Stimulated activated CD8-positive, alpha-beta memory T cell treated with anti-CD3 and anti-CD28 coated beads, Interleukin-2, amount 100 ng/mL, for 48 hours (primary cell): ENCODE data around the gene SPRED2.

ENCODE experiments used
- DNase-seq, 2 donors: peaks; one replicate each; pipeline ENCODE4 v3.0.0-alpha.2; 2020; ENCODE audit warnings: low read depth in 2 of 2

The SPRED2 gene

GRCh38 chr2:65432227-65433190 is at the start of gene SPRED2:
TSS of gene SPRED2 (minus strand) at chr2:65432599. CDS start at chr2:65431987, 612 bp downstream.
- peak; percentile 48 to 50 for DNase-seq

DNA sequence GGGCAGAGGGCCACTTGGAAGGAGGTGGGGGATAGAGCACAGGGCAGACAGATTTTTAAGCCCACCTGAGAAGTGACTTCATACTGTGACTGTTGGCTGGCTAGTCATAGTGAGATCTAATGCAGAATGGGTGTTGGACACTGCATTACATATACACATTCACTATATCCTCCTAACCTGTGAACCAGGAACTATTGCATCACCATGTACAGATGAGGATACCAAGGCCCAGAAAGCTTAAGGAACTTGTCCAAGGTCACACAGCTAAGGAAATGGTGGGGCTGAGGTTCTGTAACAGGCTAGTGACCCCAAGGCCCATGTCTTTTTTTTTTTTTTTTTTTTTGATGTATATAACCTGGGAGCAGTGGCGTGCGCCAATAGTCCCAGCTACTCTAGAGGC is 49.6 kb upstream of the SPRED2 start:
- DNase-seq: no peak

DNA sequence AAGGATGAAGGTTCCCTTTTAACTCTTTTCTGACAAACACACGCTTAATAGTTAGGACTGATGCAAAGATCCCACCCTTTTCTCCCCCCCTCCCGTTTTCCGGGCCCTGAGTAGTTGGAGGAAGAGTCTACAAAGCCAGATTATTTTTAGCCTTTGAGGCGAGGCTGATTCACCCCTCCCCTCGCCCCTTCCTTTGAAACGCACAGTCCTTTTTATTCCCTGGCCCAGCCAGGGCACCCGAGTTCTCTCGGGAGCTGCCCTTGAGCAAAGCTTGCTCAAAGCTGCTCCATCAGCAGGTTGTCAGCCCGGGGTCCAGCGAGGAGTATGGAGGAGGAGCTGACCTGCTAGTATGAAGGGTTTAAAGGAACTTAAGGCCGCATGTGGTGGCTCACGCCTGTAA is 47.1 kb upstream of the SPRED2 start:
- no peak for DNase-seq

DNA sequence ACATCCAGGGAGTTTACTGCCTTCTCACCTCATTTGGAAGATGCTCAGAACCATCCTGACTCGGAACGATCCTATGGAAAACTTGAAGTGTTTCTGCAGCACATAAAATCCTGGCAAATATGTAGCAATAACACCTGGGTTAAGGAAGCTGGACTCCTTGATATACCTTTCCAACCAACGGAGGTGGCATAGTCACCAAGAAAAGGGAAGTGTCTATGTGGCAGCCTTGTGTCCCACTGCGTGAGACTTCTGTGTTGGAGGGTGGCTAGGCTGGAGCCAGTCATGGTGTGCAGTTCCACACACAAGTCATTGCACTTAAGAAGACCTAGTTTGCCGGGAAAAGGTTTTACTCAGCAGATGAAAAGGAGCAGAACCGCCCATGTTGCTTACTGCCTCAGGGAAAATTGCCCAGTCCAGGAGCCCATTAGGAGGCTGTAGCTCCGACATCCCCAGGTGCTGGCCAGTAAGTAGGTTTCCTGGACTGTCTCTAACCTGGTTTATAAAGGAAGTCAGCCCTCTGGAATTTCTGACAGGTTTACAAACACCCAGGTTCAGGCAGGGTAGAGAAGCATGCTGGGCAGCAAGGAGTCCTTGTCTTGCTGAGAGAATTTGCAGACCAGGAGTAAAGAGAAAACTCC is 46.2 kb upstream of the SPRED2 start:
- DNase-seq: no peak

GRCh38 chr2:65477590-65477989 is 45.2 kb upstream of the SPRED2 start:
- DNase-seq: no peak

DNA sequence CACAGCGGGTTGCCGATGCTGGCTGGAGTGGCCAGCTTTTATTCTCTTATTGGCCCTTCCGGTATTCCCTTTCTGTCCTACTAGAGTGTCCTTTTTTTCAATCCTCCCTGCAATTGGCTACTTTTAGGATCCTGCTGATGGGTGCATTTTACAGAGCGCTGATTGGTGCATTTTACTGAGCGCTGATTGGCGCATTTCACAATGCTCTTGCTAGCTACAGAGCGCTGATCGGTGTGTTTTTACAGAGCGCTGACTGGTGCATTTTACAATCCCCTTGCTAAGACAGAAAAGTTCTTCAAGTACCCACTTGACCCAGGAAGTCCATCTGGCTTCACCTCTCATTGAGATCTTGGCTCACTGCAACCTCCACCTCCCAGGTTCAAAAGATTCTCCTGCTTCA is 44.4 kb upstream of the SPRED2 start:
- no peak for DNase-seq

- no peak for DNase-seq
These were observed 42.6 kb upstream of the SPRED2 start for GRCh38 chr2:65475000-65475399.

GRCh38 chr2:65473045-65473444 is 40.6 kb upstream of the SPRED2 start:
- DNase-seq: no peak

GRCh38 chr2:65471409-65471808 is 39.0 kb upstream of the SPRED2 start:
- DNase-seq: no peak

DNA sequence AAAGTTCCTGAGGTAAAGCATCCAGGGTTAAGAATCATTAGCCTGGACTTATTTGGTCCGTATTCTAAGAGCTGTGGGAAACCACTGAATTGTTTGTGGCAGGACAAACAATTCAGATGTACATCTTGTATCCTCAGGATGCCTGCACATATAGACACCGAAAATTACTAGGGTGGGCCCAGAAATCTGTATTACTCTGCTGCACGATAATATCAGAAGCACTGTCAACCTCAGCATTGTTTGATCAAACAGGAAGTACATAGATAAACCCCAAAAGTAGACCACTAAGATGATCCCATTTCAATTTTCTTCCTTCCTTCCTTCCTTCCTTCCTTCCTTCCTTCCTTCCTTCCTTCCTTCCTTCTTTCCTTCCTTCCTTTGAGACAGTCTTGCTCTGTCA is 34.2 kb upstream of the SPRED2 start:
- DNase-seq: no peak

DNA sequence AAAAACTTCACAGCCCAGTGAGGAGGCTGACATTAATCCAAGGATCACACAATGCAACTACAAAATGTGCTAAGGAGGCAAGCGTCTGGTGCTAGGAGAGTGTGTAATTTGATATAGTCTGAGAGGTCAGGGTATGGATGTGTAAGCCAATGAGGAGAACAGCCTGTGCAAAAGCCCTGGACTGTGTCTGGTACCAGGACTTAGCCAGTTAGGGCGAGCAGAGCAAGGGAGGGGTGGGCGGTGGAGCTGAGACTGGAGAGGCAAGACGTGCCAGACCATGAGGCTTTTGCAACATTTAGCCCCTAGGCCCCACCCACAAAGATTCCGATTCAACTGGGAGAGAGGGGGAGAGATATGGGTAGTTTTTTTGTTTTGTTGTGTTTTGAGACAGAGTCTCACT is 33.5 kb upstream of the SPRED2 start:
- DNase-seq: no peak

GRCh38 chr2:65465124-65465523 is 32.7 kb upstream of the SPRED2 start:
- DNase-seq: no peak

- DNase-seq: no peak
These were observed 32.2 kb upstream of the SPRED2 start for GRCh38 chr2:65464604-65465003.

DNA sequence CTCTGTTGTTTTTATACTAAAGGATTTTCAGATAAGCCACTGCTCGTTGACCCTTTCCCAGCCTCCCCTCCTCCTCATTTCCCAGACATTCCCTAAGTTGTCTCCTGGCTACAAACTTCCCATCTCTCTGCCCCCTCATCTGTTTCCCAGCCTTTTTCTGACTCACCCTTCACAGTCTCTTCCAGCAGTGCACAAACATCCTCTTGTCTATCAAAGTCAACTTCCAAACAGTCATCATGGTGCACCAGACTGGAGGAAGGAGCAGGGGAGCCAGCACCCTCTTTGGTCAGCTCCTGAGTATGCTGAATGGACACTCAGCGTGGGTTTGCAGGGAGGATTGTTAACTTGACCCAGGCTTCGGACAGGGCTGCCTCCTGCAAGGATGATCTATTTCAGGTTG is 26.6 kb upstream of the SPRED2 start:
- DNase-seq: no peak

DNA sequence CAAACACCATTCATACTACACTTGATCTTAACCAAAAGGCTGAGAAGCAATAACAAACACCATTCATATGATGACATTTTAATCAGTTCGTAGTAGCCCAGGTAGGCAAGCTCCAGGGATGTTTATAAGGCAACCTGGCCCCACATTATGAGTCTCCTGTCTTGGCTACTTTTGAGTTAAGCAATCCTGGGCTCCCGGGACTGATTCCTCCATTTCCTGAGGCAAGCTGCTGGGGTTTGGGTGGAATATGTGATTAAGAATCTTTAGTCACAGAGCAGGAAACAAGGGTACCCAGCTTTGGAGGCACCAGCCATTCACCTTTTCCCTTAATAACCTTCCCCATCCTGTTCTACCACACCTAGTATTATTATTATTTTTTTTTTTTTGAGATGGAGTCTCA is 24.5 kb upstream of the SPRED2 start:
- DNase-seq: no peak

GRCh38 chr2:65456064-65456463 is 23.7 kb upstream of the SPRED2 start:
- no peak for DNase-seq

GRCh38 chr2:65453916-65454315 is 21.5 kb upstream of the SPRED2 start:
- no peak for DNase-seq

GRCh38 chr2:65452150-65452895 is 19.9 kb upstream of the SPRED2 start:
- DNase-seq: no peak

GRCh38 chr2:65450810-65451209 is 18.4 kb upstream of the SPRED2 start:
- no peak for DNase-seq

- no peak for DNase-seq
These were observed 18.0 kb upstream of the SPRED2 start for GRCh38 chr2:65450393-65450792.

- no peak for DNase-seq
These were observed 11.2 kb upstream of the SPRED2 start for GRCh38 chr2:65443509-65444186.
